Epithelial cell of proximal tubule (primary cell): ENCODE data around the gene TBC1D24. TPM values are rescaled to one million over a fixed set of nuclear protein-coding genes. Genes with fewer than 3 reads are reported as not detected.

Source experiments
- DNase-seq: peaks from one replicate; pipeline ENCODE4 v3.0.0-alpha.2; 2011; ENCODE audit warnings: low read depth
- H3K4me3 ChIP-seq: 2 replicates; pipeline ENCODE4 v1.5.1; 2011; ENCODE audit warnings: low read depth, mild to moderate bottlenecking, low read length
- CTCF ChIP-seq: conservative IDR thresholded peaks from 2 replicates; pipeline ENCODE4 v1.5.1; 2012; ENCODE audit warnings: low read depth, mild to moderate bottlenecking, low read length
- total RNA-seq: library from RNA; depleted of rRNA; stranded (reverse); fragments of >200 nt; gene quantifications from 2 replicates; pipeline ENCODE4 v1.2.3, GENCODE V29; 2015

Gene TBC1D24
- total RNA-seq, 1 donor from 2014 or later: 7.8 TPM

- DNase-seq: no peak
- peak within 1 kb of the TSS; percentile 60 for H3K4me3 ChIP-seq
- no peak for TF ChIP-seq CTCF
These were observed 45.3 kb downstream of the TBC1D24 start, which contains the start of gene AMDHD2 for GRCh38 chr16:2520097-2520783. AMDHD2 (plus strand) TSS chr16:2520371; CDS start chr16:2520459, 88 bp downstream.

GRCh38 chr16:2520784-2521531 is 46.0 kb downstream of the TBC1D24 start:
- no peak for DNase-seq
- TF ChIP-seq CTCF: peak; percentile 20
- peak overlapping the region; percentile 60 for H3K4me3 ChIP-seq

GRCh38 chr16:2523801-2524231 is 48.9 kb downstream of the TBC1D24 start:
- no peak overlapping the region for H3K4me3 ChIP-seq
- DNase-seq: no peak
- no peak for TF ChIP-seq CTCF

GRCh38 chr16:2524339-2524938 is 49.5 kb downstream of the TBC1D24 start:
- no peak for TF ChIP-seq CTCF
- no peak overlapping the region for H3K4me3 ChIP-seq
- no peak for DNase-seq

- no peak for TF ChIP-seq CTCF
- DNase-seq: no peak
- H3K4me3 ChIP-seq: no peak overlapping the region
These were observed 51.2 kb downstream of the TBC1D24 start for GRCh38 chr16:2526135-2526534.

GRCh38 chr16:2527071-2527783 is 52.3 kb downstream of the TBC1D24 start:
- no peak for TF ChIP-seq CTCF
- H3K4me3 ChIP-seq: no peak overlapping the region
- DNase-seq: no peak
